ENCODE results near the gene SEMA4D.

Gene SEMA4D

DNA sequence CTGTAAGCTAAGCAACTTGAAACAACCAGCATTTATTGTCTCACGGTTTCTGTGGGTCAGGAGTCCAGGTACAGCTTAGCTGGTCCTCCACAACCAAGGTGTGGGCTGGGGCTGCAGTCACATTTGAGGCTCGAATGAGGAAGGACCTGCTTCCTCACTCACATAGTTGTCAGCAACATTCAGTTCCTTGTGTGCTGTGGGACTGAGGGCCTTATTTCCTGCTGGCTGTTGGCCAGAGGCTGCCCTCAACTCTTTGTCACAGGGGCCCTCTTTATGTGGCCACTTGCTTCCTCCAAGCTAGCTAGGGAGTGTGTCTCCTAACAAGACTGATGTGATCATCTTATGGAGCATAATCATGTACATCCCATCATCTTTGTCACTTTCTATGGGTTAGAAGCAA, 29.2 kb upstream of the SEMA4D start:
- peak; percentile 17 for DNase-seq

DNA sequence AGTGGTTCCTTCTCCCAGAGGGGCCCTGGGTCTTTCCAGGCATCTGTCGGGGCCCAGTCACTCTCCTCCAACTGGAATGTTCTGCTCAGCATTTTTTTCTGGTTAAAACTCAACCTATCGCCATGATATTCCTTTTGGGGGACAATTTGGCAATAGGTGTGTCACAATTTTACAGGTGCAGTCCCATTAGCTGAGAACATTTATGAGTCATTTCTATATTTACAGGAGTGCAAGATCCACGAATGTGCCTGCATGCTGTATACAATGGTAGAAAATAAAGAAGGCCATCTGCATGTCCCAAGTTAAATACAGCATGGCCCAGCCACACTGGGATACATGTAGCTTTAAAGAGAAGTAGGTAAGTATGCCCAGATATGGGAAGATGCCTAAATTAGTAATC, 28.8 kb upstream of the SEMA4D start:
- DNase-seq: no peak

DNA sequence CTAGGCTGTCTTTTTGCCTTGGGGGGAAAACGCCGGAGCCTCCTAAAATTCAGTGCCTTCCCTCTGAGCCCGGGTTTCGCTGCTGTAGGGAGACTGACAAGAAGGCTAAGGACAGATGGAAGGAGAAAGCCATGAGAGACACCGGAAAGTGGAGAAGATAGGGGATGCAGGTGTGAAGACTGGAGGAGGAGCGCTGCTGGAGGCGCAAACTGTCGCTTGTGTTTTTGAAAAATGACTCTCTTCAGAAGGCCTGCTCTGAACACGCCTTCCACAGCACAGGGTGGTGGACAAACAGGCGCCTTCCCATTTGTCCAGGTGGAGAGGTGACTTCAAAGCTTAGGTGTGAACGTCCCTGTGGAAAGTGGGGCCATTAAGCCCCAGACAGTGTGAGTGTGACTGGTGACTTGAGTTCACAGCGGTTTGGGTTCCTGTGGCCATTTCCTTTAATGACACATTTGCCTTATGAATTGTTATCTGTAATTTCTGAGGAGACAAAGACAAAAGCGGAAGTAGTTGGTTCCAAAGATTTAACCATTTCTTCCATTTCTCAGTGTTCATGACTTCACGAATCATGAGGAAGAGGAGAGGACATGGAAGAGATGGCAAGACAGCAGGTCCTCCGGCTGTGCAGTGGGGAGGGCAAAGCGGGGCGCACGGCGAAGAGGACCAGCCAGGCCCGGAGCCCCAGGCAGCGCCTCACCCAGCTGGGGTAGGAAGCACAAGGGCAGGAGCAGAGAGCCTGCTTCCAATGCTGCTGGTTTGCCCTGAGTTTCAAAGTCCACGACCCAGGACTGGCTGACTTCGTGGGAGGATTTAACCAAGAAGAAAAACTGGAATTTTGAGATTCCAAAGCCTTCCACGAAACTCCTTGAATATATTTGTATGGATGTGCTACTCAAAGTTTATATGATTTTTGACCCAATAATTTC, 27.8 kb upstream of the SEMA4D start:
- DNase-seq: no peak

DNA sequence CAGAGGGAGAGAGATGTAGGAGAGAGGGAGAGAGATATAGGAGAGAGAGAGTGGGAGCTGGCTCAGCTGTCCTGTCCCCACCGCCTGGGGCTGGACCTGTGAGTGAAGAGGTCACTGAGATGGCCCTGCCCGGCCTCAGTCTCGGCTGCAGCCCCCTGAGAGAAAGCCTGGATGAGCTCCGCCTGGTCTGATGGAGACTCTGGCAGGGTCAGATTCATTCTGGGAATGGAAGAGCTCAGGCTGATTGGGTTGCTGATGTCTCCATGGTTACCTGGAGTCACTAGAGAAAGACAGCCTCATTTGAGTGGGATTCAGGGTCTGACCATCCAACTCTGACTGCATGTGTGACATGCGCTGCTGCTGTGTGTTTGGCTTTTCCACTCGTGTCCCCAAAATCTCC, 27.1 kb upstream of the SEMA4D start:
- DNase-seq: no peak

DNA sequence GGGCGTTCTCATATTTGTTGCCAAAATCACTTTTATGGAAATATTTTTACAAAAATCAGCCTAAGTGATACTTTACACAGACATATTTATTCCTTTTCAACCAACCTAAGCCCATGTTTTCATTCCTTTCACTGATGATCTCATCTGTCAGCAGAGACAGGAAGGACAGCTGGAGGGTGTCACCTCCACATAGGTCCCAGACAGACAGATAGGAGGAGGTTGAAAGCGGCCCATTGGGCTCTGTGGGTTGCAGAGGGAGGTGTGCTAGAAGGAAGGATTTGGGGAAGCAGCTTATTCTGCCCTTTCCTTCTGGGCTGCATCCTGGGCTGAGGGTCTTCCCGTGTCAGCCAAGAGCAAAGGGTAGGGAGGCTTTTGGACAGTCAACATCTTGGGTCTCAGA, 26.0 kb upstream of the SEMA4D start:
- peak; percentile 12 for DNase-seq

DNA sequence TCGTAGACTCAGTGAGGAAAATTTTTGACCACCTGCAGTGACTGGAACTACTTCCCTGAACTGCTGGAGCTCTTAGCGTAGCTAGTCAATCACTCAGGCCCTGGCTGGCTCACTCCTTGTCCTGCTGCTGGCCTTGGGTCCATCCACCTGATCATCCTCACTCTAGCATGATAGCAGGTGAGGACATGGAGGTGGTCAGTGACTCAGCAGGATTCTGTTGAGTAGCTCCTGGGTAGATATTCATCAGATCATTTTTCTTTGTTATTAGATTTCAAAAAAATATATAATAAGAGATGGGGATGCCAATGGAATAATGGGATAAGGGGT, 25.0 kb upstream of the SEMA4D start:
- DNase-seq: no peak

DNA sequence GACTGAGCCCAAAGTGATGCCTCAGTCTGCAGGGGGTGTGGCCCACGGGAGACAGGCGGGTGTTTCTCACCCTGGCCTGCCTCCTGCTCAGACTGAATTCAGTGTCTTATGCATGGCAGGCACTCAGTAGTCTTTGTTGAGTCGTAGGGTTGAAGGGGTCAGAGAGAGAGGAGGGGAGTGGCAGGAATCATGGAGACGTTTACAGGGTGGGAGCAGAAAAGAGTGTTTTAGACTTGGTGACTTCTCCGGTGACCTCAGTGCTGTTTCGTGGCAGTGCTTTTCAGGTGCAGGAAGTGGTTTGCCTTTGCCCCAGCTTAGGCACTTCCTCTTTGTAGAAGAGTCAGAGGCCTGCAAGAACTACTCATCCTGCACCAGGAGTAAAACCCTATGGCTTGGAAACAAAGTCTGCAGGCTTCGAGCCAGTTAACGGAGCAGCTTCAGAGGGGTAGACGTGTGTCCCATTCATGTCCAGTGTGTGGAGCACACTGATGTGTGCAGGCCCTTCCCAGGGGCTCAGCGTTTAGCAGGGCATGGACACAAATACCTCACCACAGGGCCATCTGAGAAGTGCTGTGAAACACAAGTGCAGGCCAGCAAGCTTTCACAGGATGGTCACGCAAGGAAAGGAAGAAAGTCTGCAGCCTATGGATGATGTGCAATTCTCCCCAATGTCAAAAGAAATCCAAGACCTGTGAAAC, 24.5 kb upstream of the SEMA4D start:
- DNase-seq: peak; percentile 82

DNA sequence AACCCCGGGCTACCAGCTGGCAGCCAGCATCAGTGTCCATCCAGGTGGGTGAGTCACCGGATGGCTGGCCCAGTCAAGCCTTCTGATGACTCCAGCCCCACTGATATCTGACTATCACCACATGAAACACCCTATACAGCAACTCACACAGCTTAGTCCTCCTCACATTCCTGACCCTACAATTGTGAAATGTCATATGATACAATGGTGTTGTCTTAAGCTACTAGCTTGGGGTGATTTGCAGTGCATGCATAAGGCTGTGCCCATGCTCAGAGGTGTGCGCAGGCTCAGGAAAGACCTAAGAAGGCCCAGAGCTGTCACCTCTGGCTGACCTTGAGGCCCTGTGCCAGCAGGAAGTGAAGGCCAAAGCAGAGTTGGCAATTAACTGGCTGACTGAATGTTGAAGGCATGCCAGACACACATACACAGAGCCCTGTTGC, 21.5 kb upstream of the SEMA4D start:
- DNase-seq: peak; percentile 71

DNA sequence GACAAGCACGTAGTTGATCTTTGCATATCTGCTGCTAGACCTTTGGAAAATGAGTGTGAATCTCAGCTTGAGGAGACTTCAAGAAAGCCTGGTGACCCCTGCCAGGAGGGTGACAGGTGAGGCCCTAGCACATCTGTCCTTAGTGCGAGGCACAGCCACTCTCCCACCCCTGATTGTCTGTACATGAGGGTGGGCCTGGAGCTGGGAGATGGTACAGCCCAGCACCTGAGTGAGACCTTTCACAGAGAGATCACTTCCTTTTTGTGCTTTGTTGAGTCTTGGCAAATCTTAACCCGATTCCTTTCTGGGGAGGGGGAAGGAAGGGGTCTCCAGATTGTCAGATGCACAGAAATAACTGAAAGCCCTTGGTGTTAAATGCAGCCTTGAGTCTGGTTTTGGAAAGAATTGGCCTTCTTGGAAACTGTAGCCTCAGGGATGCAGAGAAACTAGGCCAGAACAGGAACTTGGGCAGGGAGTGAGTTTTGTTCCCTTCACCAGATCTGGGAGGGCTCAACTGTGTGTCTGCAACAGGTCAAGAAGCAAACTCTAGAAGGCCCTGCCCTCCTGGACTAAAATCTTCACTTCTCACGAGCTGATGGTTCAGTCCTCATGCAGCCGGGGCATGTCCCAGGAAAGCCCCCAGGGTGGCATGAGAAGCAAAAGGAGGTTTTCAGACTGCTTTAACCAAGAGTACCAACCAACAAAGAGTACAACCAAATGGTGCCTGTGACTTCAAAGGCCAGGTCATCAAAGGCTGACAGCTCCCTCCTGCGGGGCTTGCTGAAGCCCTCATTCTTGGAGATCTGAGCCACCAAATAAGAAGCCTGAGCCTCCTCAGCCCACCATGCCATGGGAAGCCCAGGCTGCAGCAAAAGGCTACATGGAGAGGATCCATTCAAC, 20.8 kb upstream of the SEMA4D start:
- no peak for DNase-seq

DNA sequence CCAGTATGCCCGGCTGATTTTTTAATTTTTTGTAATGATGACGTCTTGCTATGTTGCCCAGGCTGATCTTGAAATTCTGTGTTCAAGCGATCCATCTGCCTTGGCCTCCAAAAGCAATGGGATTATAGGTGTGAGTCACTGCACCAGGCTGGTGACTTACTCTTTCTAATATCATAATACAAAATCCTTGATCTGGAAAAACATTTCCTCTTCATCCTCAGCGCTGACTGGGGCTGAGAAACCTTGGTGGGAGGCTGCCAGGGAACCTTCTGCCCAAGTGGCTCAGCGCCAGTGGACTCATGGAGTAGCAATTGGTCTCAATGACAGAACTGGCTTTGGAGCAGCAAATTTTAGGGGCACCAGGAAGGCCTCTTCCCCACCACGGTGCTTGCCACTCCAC, 17.5 kb upstream of the SEMA4D start:
- DNase-seq: no peak

DNA sequence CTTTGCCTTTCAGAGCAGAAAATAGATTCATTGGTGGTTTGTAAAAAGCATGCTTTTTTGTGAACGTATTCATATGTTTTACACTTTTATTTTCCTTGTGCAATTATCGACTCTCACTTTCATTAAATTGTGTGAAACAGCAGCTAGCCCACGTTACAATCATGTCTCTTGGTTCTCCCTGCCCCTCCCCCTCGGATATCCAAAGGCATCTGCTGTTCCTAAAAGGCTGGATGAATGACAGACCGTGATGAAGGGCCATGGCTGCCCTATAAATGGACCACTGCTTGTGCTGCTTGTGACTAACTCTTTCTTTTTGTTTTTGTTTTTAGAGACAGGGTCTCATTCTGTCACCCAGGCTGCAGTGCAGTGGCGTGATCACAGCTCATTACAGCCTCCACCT, 17.0 kb upstream of the SEMA4D start:
- DNase-seq: no peak

DNA sequence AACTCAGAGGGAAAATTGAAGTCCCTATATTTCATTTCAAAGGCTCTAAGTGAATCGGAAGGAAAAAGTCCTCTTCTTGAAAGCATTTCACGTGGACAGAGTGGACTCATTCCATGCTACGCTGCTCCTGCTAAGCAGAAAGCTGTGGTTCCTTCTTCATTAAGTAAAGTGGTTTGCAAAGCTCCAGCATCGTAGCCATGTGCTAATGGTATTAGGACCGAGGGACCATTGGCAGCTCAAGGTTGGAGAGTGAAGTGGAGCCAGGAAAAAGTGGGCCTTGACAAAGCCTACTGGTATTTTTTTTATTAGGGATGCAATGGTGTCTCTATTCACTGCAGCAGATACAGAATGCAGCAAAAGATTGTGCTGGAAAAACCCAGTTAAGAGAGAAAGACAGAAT, 16.4 kb upstream of the SEMA4D start:
- no peak for DNase-seq

DNA sequence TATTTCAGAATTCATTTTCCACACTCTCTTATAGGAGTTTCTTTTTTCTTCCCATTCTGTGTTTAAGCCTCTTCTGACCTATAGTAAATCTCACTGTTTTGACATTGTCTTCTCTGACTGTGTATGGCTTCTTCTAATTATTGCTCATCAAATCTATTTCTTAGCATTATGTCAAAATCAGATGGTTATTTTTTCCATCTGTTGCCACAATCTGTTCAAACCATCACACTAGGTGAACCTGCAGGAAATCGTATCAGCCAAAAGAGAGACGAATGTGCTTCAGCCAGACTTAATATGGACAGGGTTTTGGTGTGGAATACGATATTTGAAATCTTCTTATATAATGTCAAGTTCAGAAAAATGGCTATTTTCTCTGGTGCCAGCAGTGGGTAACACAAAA, 15.9 kb upstream of the SEMA4D start:
- no peak for DNase-seq

DNA sequence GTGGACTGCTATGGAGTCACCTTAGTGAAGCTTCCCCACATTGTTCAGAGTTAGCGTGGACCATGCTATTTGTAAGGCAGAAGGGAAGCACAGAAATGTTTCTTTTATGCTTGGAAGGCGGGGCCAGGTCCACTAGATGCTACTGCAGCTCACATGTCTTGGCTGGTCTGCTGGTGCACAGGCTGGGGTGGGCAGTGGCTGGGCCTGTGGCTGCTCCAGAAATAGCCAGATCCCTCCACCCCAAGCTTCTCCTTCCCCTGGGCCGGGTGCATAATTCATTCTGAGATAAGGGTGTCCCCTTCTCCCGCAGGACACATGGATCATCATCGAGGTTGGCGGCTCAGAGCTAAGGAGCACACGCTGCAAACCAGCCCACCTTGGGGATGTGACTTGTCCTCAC, 14.5 kb upstream of the SEMA4D start:
- no peak for DNase-seq

DNA sequence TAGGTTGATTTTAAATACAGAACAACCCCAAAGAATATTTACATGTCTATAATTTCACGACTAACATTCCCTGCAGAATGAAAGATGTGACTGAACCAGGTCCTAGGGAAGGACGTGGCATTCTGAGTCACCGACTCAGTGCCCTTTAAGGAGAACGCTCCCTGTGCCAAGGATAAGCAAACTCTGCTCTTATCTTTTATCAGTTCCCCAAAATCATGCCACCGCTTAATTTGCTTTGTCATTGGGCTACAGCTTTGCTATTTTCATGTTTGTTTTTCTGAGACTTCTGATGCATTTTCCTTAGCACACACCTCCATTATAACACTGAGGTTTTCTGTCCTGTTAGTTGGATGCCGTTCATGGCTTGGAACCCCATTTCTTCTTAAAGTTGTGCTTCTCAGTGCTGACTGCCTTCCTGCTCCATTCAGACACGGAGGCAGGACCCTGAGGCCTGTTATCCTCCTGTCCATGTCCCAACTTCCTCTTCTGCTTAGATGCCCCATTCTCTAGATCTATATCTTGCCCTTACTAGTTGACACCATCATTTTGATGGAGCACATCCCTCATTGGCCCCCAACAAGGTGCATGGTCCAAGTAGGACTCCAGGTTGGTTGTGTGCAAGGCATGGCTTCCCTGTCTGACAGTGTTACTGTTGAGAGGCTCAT, 11.2 kb upstream of the SEMA4D start:
- no peak for DNase-seq

DNA sequence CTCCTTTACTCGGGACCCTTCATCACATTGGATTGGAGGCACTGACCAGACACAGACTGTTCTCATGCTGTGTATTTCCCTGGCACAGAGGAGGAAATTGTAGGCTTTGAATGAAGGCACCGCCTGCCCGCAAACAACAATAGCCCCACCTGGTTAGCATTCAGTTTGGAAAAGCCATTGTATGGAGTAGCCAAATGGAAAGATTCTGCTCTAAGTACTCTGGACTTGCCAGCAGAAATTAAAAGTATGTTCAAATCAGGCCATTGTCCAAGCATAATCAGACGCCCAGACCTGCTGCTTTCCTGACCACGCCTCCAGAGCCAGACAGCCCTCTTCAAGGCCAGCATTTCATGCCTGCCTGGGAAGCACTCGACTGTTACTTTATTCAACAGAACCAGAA, 8.0 kb upstream of the SEMA4D start:
- no peak for DNase-seq

DNA sequence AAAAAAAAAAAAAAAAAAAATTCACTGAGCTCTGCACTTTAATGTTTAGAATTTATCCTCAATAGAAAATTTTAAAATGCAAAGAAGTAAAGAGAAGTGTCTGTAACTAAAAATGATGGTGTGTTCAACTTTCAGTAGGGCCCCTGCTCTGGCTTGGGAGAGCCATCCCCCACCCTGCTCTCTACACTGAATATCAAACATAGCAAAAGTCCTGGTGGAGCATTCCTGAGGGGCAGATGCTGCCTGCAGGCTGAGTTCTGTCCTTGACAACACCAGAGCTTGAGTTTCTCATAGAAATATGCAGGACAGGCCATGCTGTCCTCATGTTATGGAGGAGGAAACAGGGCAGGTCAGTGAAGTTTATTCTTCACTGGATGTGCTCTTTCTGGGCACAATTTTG, 7.1 kb upstream of the SEMA4D start:
- DNase-seq: no peak

DNA sequence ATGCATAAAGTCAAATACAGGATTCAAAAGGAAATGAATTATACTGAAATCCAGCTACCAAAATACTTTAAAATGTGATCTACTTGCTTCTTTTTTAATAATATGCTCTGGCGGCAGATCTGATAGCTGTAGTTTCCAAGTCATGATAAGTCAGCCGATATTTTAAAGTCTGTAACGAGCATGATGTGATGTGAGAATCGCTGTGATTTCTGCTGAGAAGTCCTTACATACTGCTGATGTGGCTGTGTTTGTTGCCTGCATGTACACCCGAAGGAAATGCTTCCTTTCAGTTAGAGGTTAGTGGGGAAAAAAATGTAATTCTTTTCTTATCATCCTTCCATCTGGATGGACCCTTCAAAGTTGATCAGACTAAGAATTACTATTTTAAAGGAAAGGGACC, 4.8 kb upstream of the SEMA4D start:
- DNase-seq: no peak

DNA sequence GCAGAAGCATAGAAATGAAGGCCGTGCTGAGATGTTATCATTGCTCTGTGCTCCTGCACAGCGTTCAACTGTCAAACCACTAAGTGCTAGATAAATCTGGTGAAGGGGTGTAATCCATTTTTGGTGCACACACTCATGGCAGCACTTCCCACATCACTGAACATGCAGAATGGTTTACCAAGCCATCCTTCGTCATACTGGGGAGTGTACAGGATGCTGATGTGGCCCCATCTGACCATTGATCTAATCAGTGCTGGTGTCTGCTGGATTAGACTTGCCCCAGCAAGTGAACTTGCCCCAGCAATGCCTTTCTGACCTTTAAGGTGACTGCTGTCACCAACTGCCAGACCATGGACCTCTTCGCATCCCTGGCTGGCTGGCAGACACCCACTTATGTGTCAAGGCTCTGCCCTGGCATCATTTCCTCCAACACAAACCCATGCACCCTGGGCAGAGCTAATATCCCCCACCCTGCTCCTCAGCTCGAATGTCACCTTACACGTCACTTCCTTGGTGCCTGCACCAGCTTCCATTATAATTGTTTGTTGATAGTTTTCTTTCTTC, 4.2 kb upstream of the SEMA4D start:
- DNase-seq: no peak

DNA sequence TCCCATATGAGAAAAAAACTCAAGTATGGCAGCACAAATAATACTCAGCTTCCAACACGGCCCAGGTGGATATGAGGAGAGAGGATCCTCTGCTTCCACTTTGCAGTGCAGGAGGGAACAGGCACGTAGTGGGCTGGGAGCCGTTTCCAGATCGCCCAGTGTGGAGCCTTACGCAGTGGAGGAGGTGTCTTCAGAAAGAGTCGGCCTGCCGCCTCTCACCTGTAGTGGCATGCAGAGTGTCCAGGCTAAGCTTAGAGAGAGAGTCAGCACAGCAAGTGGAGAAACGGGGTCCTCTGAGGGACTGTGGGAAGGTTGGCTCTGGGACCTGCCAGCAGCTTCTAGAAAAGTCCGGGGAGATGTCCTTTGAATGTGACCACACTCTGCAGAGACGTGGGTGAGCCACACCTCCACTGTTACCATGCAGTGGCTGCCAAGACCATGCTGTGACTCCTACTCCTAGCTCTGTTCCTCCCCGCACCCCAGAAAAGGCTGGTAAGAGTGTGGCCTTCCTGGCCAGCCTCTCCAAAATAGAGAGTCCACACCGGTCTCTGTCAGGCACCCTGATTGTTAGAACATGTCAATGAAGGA, 3.5 kb upstream of the SEMA4D start:
- DNase-seq: no peak

DNA sequence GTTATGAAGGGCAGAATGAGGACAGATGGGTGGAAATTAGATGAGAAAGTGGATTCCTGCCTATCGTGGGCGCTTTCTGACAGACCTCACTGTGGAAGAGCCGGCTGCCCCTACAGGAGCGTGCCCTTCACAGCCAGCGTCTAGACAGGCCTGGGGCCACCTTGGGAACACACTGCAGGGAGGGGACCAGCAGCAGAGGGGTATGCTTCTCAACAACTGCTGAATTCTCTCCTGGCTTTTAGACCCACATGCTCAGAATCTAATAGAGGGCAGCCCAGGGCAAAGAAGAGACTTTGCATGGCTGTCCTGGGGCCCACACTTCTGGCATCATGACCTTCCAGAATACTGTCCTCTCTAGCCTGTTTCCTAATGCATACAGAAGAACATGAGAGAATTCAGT, 2.1 kb upstream of the SEMA4D start:
- DNase-seq: no peak

DNA sequence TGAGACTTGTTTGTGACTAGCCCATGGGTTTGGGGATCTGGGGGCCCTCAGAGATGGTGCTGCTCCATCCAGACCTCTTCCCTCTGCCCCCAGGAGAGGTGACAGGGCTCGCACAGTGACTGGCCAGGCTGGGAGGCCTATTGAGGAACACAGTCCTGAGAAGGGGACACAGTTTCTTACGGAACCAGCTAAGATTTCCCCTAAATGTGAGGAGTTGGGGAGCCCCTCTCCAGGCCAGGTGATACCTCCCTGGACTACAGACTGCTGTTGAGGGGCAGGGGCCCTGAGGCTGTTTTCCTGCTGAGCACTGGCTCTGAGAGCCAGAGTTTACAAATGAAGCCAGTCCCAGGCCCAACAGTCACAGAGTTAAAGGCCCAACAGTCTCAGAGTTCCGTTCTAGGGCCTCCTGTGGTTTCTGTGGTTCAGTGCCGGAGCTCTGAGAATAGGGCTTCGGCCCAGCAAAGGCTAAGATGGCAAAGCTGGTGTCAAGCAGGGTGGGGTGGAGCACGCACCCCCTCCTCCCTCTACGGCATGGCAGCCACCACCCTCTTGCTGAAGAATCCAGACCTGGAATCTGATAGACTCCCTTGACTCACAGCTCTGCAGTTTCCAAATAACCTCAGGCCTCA, 1.1 kb upstream of the SEMA4D start:
- DNase-seq: no peak

Measured in RPMI8226 (cell line).